RWPE1 (cell line): ENCODE measurements around the gene NYNRIN.
"Not testable (repeated sequence)": the region's sequence is repeated elsewhere in the genome, so short reads cannot be mapped to it uniquely, and the experiment has no call there.

Experiments
- CTCF ChIA-PET: fragments of 350-600 bp; sonication (Branson Sonifier 250); formaldehyde crosslinking; extraction: SDS; loops from one replicate; lab custom pipeline; 2021; lab: Yijun Ruan, JAX
- POLR2A ChIA-PET: fragments of 400-600 bp; formaldehyde crosslinking; extraction: SDS; loops from one replicate; lab custom pipeline; 2020; ENCODE audit warnings: antibody characterized with exemption; ENCODE audit not compliant: low non-redundant PET; lab: Yijun Ruan, JAX
- DNase-seq: peaks from one replicate; pipeline ENCODE4 v3.0.0; 2012; ENCODE audit warnings: low spot score
- H3K27ac ChIP-seq: fragments of 450-650 bp; 2 replicates; pipeline ENCODE4 v1.5.1; 2017
- CTCF ChIP-seq: fragments of 450-650 bp; conservative IDR thresholded peaks from 2 replicates; pipeline ENCODE4 v1.5.1; 2017; ENCODE audit warnings: low read depth, mild to moderate bottlenecking

Gene NYNRIN

GRCh38 chr14:24379907-24380730, 18.7 kb upstream of the NYNRIN start:
- no peak overlapping the region for H3K27ac ChIP-seq
- no peak for DNase-seq
- ChIA-PET POLR2A (no interaction called here), CTCF (no interaction called here)
- TF ChIP-seq CTCF: no peak

- ChIA-PET POLR2A (no interaction called here), CTCF (no interaction called here)
- H3K27ac ChIP-seq: no peak overlapping the region
- DNase-seq: no peak
- no peak for TF ChIP-seq CTCF
Observed at GRCh38 chr14:24381363-24382063, 17.3 kb upstream of the NYNRIN start.

- no peak overlapping the region for H3K27ac ChIP-seq
- CTCF ChIA-PET: no interaction called here
- DNase-seq: no peak
- POLR2A ChIA-PET: no interaction called here
- no peak for TF ChIP-seq CTCF
Observed at GRCh38 chr14:24382064-24382371, 16.8 kb upstream of the NYNRIN start.

GRCh38 chr14:24384169-24384568, 14.6 kb upstream of the NYNRIN start:
- no peak for DNase-seq
- TF ChIP-seq CTCF: no peak
- ChIA-PET CTCF (no interaction called here), POLR2A (no interaction called here)
- no peak overlapping the region for H3K27ac ChIP-seq

- TF ChIP-seq CTCF: no peak
- no peak overlapping the region for H3K27ac ChIP-seq
- CTCF ChIA-PET: interaction anchor here (1.0 kb wide), 1 partner anchor 52 kb away, joined by 3 read pairs; no protein-coding TSS in a partner anchor
- POLR2A ChIA-PET: interaction anchor here (0.6 kb wide), 1 partner anchor 77 kb away, joined by 3 read pairs; no protein-coding TSS in a partner anchor
- no peak for DNase-seq
Observed at GRCh38 chr14:24385524-24385923, 13.3 kb upstream of the NYNRIN start.

- no peak for DNase-seq
- no peak overlapping the region for H3K27ac ChIP-seq
- TF ChIP-seq CTCF: no peak
- ChIA-PET CTCF (no interaction called here), POLR2A (no interaction called here)
Observed at GRCh38 chr14:24387009-24387345, 11.8 kb upstream of the NYNRIN start.

GRCh38 chr14:24387579-24387978, 11.2 kb upstream of the NYNRIN start:
- H3K27ac ChIP-seq, DNase-seq, POLR2A ChIA-PET, CTCF ChIA-PET: not testable (repeated sequence)
